GF-D8 (cell line): ENCODE data around the gene NOC2L.

ENCODE experiments used
- DNase-seq: peaks from one replicate; lab custom pipeline; 2025; lab: John Stamatoyannopoulos, UW

Gene NOC2L

DNA sequence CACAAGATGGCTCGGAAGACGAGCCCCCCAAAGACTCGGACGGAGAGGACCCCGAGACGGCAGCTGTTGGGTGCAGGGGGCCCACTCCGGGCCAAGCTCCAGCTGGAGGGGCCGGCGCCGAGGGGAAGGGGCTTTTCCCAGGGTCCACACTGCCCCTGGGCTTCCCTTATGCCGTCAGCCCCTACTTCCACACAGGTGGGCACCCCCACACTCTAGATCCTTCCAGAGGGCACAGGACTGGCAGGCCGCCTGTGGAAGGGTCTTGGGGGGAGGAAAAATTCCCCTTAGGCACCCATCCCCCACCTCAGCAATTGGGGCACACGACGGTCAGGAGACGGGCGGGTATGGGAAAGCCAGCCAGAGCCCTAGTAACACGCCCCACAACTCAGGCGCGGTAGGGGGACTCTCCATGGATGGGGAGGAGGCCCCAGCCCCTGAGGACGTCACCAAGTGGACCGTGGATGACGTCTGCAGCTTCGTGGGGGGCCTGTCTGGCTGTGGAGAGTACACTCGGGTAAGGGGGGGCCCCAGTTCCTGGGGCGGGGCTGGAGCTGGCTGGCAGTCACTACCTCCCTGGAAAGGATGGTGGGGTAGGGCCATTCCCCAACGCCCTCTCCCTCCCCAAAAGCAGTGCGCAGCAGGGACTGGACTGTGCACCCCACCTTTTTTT lies 16.1 kb downstream of the NOC2L start:
- no peak for DNase-seq

DNA sequence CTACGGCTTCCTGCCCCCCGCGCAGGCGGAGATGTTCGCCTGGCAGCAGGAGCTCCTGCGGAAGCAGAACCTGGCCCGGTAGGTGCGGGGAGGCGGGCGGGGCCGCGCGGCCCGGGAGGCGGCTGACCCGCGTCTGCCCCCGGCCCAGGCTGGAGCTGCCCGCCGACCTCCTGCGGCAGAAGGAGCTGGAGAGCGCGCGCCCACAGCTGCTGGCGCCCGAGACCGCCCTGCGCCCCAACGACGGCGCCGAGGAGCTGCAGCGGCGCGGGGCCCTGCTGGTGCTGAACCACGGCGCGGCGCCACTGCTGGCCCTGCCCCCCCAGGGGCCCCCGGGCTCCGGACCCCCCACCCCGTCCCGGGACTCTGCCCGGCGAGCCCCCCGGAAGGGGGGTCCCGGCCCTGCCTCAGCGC lies 16.6 kb downstream of the NOC2L start:
- no peak for DNase-seq

DNA sequence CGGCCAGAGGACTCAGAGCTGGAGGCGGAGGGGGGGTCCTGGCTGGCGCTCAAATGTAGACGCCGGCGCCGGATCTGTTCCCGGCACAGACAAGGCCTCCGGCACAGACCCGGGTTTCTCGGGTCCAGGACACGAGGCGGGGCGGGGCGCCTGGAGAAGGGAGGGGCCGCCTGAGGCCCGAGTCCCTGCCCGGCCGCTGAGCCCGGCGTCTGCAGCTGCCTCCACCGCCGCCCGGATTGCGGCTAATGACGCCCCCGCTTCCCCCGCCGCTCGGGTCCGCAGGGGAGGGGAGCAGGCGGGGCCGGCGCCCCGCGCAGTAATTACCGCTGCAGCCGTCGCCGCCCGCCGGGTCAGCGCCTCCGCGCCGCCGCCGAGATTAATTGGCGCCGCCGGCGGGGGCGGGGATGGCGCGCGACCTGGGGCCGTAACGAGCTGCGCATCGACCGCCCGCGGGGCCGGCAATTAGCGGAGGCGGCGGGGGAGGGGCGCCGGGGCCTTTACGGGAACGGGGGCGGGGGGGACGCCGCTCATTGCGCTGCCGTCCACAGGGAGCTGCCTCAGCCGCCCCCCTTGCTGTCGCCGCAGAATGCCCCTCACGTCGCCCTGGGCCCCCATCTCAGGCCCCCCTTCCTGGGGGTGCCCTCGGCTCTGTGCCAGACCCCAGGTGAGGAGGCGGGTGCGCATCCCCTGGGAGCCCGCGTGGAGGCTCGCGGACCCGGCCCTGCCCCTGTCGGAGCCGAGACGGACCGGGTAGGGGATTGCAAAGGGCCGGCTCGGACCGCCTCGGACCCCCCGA lies 17.3 kb downstream of the NOC2L start:
- DNase-seq, result no peak

DNA sequence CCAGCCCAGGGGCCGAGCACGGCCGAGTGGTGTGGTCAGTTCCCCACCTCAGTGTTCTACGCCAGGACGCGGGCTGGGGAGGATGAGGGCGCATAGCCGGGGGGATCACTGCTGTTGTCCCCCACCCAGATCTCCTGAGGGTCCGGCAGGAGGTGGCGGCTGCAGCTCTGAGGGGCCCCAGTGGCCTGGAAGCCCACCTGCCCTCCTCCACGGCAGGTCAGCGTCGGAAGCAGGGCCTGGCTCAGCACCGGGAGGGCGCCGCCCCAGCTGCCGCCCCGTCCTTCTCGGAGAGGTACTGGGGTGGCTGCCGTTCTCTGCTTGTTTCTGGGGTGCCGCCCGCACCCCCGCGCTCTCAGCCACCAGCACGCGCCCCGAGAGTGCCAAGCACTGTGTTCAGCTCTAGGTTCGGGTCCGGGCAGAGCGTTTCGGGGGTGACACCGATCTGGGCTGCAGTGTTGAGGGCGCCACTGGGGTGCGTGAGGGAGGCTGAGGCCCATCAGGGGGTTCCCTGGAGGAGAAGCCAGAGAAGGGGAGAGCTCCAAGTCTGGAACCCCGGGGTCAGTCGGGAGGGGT lies 18.0 kb downstream of the NOC2L start:
- DNase-seq, result no peak

DNA sequence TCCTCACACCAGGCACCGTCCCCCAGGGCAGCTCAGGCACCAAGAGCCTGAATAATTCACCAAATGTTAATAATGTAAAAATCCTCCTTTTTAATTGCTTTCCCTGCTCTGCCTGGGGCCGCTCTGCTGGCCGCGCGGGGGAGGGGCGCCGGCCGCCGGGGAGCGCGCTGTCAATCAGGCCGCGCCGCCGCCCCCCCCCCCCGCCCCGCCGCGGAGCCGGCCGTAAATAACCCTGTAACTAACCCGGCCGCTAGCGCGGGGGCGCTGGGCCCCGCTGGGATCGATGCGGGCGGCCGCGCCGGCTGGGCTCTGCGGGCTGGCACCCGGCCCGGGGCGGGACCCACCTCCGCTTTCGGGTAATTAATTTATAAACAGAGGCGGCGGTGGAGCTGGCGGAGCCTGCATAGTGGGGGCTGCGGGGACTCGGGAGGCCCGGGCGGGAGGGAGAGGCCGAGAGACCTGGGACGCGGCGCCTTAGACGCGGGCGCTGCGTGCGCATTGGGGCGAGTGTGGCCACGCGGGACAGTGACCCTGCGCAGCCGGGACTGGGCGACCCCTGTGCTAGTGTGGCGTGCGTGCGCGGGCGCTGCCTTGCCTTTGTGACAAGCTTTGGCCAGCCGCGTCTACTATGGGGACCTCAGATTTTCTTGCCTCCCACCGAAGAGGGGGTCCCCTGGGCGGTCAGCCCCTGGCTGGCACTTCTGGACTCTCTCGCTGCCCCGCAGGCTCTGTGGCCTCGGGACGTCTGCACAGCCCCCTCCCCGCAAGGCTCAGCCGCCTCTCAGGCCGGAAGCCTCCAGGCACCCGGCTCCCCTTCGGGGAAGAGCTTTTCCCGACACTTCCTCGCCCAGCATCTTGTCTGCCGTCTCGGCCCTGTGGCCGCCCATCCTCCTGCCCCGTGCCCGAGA lies 18.7 kb downstream of the NOC2L start:
- no peak for DNase-seq

DNA sequence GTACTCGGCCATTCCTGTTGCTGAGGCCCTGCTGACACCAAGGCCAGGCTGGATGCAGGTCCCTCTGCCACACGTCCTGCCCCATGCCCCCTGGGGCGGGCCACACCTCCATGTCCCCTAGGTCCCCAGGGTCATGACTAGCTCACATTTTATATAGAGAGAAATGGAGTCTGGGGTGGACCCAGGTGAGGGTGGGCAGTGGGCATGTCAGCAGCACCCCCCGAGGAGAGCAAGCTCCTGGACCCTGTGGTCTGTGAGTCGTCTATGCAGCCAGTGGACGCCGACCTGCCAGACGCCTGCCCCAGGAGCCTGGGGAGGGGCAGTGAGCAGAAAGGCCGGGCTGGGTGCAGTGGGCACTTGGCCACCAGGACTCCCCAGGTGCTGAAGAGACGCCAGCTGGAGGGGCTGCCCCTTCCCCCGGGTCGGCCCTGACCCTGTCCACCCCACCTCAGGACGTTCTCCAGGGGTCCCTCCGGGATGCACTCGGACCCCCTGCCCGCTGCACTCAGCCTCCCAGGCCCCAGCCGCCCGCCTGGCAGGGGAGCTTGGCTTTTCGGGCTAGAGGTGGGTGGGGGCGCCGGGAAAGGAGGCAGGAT lies 19.4 kb downstream of the NOC2L start:
- DNase-seq, result no peak

DNA sequence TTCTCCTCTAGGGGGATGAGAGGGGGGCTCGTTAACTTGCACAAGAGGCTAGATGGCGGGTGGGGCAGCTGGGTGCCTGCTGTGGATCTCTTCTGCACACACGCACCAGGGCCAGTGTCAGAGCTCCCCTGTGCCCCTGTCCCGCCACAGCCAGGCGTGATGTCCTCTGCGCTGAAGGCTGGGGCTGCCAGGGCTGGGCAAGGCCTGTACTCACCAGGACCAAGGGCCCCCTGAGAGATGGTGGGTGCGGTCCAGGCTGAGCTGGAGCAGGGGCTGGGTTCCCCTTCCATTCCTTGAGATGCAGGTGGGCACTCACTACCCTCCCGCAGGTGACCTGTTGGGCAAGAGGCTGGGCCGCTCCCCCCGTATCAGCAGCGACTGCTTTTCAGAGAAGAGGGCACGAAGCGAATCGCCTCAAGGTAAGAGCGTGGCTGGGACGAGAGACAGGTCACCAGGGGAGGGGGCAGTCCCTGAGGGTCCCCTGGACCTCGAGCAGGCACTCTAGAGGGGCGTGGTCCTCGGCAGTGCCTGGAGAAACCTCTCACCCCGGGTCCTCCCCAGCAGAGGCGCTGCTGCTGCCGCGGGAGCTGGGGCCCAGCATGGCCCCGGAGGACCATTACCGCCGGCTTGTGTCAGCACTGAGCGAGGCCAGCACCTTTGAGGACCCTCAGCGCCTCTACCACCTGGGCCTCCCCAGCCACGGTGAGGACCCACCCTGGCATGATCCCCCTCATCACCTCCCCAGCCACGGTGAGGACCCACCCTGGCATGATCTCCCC lies 20.2 kb downstream of the NOC2L start:
- DNase-seq, result no peak

DNA sequence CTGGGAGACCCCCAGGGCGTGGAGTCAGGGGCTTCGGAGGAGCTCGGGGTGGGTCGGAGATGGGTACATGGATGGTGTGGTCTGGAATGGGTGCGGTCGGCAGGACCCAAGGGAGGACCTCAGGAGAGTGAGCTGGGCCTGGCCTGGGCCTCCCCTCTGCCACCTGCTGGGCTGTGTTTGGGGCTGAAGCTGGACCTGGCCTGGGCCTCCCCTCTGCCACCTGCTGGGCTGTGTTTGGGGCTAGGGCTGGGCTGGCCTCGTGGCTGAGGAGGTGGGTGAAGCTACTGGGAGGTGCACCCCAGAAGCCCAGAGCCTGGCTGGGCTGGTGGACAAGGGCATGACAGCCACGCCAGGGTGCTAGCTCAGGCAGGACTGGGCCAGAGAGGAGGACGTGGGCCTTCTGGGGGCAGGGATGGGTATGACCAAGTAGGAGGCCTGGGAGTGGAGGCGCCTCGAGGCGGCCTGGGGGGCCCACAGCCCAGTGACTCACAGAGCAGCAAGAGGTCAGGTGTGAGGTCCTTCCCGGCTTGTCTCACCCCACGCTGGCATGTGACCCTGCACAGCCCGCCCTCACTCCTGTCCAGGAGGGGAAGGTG lies 20.9 kb downstream of the NOC2L start:
- DNase-seq, result no peak

DNA sequence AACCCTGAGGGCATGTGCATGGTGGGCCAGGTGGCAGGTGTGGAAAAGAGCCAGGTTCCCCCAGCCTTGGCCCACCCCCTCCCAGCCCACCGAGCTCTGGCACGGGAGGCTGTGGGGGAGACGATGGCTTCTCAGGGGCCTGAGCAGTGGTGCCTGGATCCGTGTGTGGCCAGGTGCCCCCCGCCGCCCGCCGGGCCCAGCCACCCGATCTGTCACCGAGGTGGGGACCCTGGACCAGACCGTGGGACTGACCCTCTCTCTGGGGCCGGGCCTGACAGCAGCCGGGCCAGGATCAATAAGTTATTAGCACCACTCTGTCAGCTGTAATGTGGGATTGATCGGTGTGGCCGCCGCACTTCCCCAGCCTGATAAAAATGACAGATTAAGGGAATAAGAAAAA lies 21.5 kb downstream of the NOC2L start:
- DNase-seq, result no peak

DNA sequence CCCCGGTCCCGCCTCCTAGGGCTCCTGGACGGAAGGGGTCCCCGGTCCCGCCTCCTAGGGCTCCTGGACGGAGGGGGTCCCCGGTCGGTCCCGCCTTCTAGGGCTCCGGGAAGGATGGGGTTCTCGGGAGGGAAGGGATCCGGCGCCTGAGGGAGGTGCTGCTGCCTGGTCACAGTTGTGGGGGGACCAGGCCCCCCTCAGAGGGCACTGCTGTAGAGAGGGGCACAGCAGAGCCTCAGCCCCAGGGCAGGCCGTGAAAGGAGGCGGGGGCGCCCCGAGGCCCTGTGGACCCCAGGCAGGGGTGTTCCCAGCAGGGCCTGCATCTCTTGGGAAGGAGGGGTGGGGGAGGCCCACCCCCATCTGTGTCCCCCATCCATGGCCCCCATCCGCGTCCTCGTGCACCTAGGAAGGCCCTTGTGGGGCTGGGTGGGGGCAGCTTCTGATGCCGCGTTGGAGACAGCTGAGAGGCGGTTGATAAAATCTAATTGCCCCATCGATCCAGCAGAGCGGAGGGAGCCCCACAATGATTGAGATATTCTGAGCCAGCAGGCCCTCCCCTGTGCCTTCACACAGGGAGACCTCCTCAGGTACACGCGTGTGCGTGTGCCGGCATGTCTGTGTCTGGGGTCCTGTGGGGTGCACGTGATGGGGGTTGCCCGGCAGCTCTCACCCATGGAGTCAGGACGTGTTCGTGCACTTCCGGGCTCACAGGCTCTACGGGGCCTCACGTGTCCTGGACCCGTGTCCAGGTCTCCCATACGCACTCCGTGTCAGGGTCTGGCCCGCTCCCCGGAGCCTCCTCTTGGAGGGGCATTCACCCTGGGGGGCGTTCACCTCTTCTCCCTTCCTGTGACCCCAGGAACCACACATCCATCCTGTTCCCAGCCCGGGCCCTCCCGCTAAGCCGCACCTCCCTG lies 22.4 kb downstream of the NOC2L start:
- no peak for DNase-seq

DNA sequence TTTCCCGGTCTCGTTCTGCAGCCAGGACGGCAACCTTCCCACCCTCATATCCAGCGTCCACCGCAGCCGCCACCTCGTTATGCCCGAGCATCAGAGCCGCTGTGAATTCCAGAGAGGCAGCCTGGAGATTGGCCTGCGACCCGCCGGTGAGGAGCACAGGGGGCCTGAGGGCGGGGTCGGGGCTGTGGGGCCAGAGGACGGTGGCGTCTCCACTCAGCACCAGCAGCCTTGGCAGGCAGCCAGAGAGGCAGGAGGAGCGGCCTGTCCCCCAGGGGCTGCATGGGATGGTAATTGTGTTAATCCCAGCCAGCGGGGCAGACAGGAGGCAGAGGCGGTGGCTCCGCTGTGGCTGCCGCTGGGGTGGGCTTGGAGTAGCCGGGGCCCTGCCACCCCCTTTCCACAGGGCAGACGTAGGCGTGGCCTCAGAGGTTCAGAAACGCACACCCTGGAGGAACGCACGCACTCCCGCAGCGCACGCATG lies 23.3 kb downstream of the NOC2L start:
- no peak for DNase-seq

DNA sequence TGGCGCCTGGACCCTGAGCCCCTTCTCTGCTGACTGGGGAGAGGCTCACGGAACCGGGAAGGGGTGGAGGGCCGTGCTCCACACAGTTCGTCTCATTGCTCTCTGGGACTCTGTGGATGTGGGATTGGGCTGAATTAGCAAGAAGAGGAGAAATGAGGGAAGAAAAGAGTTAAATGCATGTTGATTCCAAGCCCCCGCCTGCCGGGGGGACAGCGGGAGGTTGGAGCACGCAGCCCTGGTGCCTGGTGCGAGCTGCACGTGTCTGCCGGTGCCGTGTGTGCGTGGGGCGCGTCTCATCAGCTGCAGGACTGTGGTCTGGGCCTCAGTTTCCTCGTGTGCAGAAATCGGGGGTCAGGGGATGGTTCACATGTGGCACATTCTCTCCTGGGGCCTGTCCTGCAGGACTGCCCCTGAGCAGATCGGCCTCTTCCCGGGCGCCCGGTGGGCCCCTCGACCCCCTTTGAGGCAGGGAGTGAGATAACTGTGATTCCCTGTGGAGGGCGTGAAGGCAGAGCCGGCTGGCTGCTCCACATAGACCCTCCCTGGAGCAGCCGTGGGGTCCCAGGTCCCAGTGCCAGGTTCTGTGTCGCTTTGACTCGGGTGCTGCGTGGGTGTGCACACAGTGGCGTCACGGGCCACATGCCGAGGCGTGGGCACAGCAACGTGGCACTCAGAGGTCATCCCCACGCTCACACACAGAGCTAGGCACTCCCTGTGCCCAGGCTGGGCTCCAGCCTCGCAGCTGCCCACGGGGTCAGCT lies 23.9 kb downstream of the NOC2L start:
- no peak for DNase-seq

DNA sequence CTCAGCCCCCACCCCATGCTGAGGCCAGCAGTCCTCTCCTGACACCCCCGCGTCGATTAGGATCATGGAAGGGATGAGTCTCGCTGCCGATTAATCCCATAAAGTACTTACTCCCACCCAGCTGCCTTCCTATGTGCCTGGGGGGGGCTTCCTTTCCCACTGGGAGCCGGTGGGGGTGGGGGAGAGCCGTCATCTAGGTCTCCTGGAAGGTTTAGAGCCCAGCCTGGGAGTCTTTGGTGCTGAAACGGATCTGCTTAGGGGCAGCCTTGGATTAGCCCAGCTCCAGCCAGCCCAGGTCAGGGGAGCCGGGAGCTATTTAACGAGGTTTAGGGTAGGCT lies 25.5 kb downstream of the NOC2L start:
- DNase-seq, result no peak

DNA sequence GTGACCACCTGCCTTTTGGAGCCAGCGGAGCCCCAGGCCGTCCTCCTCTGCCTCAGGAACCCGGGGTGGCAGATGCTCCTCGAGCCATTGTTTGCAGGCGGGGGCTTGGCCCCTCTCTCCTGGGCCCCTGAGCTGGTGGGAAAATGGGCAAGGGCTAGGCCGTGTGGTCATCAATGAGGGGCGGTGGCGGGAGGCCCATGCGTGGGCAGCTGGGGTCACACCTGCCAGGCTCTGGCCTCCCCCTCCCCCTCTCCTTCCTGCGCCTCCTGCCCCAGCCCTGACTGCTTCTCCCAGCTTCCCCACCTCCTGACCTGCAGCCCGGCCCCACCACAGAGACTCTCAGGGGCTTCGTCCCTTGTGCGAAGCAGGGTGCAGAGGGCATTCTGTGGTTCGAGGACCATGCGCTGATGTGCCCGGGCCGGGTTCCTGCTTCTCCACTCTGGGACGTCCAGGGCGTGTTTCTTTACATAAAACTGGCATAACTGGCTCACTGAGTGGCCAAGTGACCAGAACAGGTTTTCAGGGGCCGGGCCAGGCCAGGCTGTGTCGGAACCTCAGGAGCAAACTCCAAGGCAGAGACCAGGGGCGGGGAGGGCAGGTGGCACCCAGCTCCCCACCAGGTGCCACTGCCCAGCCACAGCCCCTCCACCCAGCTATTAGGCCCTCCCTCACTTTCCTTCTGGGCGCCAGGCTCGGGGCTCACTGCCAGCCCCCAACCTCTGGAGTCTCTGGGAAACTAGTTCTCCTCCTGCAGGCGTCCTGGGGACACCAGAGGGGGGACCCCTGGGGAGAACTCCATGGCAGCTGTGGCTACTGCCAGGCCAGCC lies 26.1 kb downstream of the NOC2L start:
- no peak for DNase-seq

DNA sequence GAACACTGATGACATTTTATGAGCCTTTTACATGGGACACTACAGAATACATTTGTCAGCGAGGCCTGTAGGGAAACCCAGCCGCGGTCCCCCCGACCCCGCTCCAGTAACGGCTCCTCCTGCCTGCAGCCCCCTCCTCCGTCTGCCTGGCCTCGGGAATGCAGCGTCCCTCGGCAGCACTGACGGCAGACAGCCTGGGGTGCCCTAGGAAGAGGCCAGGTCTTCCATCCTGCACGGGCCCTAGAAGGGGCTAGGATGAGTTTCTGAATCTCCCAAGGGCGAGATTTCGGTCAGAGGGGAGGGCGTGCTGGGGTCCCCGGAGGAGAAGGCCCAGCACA lies 26.9 kb downstream of the NOC2L start:
- no peak for DNase-seq

DNA sequence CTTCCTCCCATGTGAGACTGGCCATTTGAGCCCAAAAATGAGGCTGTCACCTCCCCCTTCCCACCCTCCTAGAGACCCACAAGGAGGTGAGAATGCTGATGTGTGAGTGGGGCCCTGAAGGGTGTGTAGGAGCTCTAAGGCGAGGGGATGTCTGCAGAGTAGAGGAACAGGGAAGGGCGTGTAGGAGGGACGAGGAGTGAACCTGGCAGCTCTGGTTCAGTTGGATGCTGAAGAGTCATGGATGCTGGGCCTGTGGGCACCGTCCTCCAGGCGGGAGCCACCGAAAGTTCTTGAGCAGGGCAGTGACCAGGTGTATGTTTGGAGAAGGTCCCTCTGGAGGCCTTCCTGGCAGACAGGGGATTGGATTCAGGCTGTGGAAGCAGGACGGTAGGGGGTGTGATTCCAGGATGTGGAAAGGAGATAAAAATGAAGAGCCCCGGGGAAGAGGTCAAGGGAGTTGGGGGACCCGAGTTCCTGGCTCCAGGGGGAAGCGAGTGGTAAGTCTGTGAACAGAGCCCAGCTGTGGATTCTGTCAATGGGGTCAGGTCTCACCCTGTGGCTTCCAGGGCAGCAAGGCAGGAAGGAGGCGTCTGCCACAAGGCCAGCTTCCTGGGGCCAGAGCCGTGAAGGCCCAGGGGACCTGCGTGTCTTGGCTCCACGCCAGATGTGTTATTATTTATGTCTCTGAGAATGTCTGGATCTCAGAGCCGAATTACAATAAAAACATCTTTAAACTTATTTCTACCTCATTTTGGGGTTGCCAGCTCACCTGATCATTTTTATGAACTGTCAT lies 27.5 kb downstream of the NOC2L start:
- no peak for DNase-seq

DNA sequence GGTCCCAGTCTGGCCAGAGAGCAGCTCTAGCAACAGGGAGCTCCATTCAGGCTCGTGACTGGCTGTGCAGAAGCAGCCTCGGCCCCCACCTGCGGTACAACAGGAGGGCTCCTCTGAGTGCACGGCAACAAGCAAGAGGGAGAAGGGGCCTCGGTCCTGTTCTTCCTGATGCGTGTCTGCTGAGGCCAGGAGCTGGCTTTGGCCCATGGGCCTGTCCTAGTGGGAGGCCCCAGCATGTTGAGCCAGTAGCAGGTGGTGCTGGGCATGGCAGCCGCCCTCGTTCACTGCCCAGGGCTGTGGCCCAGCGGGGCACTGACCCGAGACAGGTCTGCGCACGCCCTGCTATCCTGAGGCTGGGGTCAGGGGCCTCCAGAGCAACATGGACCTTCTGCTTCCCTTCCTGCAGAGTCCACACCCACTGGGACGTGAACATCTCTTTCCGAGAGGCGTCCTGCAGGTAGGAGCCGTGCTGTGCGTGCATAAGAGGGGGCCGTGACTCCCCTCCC lies 28.4 kb downstream of the NOC2L start:
- DNase-seq, result no peak
